Tibial nerve (tissue), 4 donors: ENCODE results near the gene PCDHGA6. TPM values are rescaled to one million over a fixed set of nuclear protein-coding genes. Genes with fewer than 3 reads are reported as not detected.

ENCODE experiments used
- DNase-seq, 2 donors: peaks; one replicate each; pipeline ENCODE4 v3.0.0-alpha.2; 2019; ENCODE audit warnings: low spot score in 2 of 2
- H3K27ac ChIP-seq, 4 donors: fragments of 200-600 bp; sonication (generic) in 3 of 4; one replicate each; pipeline ENCODE4 v1.5.1; 2017 to 2019; ENCODE audit warnings: mild to moderate bottlenecking in 1 of 4
- H3K27me3 ChIP-seq, 2 donors: fragments of 200-600 bp; sonication (generic) in 1 of 2; one replicate each; pipeline versions ENCODE4 v1.5.1 to v1.6.0; 2017 to 2019
- H3K36me3 ChIP-seq, 3 donors: fragments of 200-600 bp; sonication (generic); one replicate each; pipeline ENCODE4 v1.5.1; 2018 to 2019
- H3K4me1 ChIP-seq, 4 donors: fragments of 200-600 bp; sonication (generic) in 3 of 4; one replicate each; pipeline ENCODE4 v1.5.1; 2017 to 2019
- H3K4me3 ChIP-seq, 4 donors: fragments of 200-600 bp; sonication (generic) in 3 of 4; one replicate each; pipeline ENCODE4 v1.5.1; 2017 to 2019; ENCODE audit warnings: mild to moderate bottlenecking in 1 of 4, moderate library complexity in 1 of 4
- H3K9me3 ChIP-seq, 4 donors: fragments of 200-600 bp; sonication (generic) in 3 of 4; one replicate each; pipeline ENCODE4 v1.5.1; 2017 to 2019
- EP300 ChIP-seq, 2 donors: sonication (generic); formaldehyde crosslinking; IDR thresholded peaks; one replicate each; pipeline ENCODE4 v1.6.1; 2017; ENCODE audit warnings: antibody characterized with exemption in 2 of 2, mild to moderate bottlenecking in 1 of 2
- POLR2A ChIP-seq, 2 donors: fragments of 450-650 bp; IDR thresholded peaks; one replicate each; pipeline ENCODE4 v1.6.1; 2017; ENCODE audit warnings: antibody characterized with exemption in 2 of 2, mild to moderate bottlenecking in 2 of 2, moderate library complexity in 2 of 2
- WGBS, 2 donors: methylation state at CpG; one replicate each; pipeline ENCODE4 v1.1.5; 2018; 5-methylcytosine and 5-hydroxymethylcytosine counted together
- total RNA-seq, 4 donors: library from RNA; depleted of rRNA; stranded (reverse); fragments of >200 nt; gene quantifications; one replicate each; pipeline ENCODE4 v1.1.0, GENCODE V29; 2016
- TF ChIP-seq, protein P1 (sequence below), 5 experiments: fragments of 200-600 bp in 3 of 5; fragments of 450-650 bp in 2 of 5; sonication (generic) in 3 of 5; IDR thresholded peaks; one replicate each; pipeline ENCODE4 v1.5.1; 2016 to 2019; ENCODE audit warnings: antibody characterized with exemption in 5 of 5, mild to moderate bottlenecking in 3 of 5, moderate library complexity in 2 of 5

Gene PCDHGA6
- total RNA-seq, 4 donors from 2014 or later: 7.4 to 12.3 (median 10.1) TPM

DNA sequence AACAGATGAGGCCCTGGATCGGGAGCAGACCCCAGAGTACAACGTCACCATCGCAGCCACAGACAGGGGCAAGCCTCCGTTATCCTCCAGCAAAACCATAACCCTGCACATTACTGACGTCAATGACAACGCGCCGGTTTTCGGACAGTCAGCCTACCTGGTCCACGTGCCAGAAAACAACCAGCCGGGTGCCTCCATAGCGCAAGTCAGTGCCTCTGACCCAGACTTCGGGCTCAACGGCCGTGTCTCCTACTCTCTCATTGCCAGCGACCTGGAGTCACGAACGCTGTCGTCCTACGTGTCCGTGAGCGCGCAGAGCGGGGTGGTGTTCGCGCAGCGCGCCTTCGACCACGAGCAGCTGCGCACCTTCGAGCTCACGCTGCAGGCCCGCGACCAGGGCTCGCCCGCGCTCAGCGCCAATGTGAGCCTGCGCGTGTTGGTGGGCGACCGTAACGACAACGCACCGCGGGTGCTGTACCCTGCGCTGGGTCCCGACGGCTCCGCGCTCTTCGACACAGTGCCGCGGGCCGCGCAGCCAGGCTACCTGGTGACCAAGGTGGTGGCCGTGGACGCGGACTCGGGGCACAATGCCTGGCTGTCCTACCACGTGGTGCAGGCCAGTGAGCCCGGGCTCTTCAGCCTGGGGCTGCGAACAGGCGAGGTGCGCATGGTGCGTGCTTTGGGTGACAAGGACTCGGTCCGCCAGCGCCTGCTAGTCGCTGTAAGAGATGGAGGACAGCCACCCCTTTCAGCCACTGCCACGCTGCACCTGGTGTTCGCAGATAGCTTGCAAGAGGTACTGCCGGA, 45.6 kb downstream of the PCDHGA6 start:
- no peak for DNase-seq
- 34 to 46% methylated on average over 32 to 34 of the region's 74 CpGs for WGBS, 2 donors
- H3K4me3 ChIP-seq: no peak overlapping the region

DNA sequence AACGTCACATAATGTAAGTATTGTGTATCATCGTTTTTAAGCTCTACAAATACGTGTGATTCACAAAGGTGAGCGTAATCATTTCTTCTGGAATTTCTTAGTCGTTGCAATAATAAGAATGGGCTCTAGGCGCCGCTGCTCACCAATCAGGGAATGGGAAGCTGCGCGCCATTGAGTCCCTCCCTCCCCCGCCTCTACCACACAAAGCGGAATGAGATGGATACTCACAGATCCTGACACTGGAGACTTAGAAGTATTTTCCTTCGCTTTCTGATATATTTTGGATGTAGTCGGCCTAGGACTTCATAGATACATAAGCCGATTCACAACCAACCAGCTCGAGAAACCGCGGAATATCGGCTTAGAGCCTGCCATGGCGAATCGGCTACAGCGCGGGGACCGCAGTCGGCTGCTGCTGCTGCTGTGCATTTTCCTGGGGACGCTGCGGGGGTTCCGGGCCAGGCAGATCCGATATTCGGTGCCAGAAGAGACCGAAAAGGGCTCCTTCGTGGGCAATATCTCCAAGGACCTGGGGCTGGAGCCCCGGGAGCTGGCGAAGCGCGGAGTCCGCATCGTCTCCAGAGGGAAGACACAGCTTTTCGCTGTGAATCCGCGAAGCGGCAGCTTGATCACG, 47.3 kb downstream of the PCDHGA6 start, which contains the start of gene PCDHGA11:
PCDHGA11 (plus strand) TSS at position 197 of the 634 bp plus-strand sequence; CDS start at position 374, 177 bp downstream.
- DNase-seq: peak in 1 of 2 donors; percentile 53

More for the DNA sequence above, 45.6 kb downstream of the PCDHGA6 start:
- Histone ChIP-seq H3K36me3 (peaks cover 0 to 32% (median 0%) of the 10 kb centered on the region in 3 donors), H3K27me3 (no peaks in the 10 kb centered on the region), H3K4me1 (peaks cover 0 to 20% (median 0%) of the 10 kb centered on the region in 4 donors), H3K9me3 (peaks cover 0 to 100% (median 49%) of the 10 kb centered on the region in 4 donors), H3K27ac (no peak overlapping the region)
- TF ChIP-seq EP300 (IDR thresholded peaks at IDR 0.05) (no peak), POLR2A (IDR thresholded peaks at IDR 0.05) (no peak)
- TF ChIP-seq, protein P1, sequence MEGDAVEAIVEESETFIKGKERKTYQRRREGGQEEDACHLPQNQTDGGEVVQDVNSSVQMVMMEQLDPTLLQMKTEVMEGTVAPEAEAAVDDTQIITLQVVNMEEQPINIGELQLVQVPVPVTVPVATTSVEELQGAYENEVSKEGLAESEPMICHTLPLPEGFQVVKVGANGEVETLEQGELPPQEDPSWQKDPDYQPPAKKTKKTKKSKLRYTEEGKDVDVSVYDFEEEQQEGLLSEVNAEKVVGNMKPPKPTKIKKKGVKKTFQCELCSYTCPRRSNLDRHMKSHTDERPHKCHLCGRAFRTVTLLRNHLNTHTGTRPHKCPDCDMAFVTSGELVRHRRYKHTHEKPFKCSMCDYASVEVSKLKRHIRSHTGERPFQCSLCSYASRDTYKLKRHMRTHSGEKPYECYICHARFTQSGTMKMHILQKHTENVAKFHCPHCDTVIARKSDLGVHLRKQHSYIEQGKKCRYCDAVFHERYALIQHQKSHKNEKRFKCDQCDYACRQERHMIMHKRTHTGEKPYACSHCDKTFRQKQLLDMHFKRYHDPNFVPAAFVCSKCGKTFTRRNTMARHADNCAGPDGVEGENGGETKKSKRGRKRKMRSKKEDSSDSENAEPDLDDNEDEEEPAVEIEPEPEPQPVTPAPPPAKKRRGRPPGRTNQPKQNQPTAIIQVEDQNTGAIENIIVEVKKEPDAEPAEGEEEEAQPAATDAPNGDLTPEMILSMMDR (IDR thresholded peaks at IDR 0.05): no peak

DNA sequence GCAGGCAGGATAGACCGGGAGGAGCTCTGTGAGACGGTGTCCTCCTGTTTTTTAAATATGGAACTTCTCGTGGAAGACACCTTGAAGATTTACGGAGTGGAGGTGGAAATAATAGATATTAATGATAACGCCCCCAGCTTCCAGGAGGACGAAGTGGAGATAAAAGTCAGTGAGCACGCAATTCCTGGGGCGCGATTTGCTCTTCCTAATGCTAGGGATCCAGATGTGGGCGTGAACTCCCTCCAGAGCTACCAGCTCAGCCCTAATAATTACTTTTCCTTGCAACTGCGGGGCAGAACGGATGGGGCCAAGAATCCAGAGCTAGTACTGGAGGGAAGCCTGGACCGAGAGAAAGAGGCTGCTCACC, 47.8 kb downstream of the PCDHGA6 start:
- Histone ChIP-seq H3K4me1 (peaks cover 0 to 20% (median 0%) of the 10 kb centered on the region in 4 donors), H3K27ac (no peak overlapping the region), H3K9me3 (peaks cover 0 to 100% (median 57%) of the 10 kb centered on the region in 4 donors), H3K36me3 (peaks cover 0 to 39% (median 0%) of the 10 kb centered on the region in 3 donors), H3K27me3 (no peaks in the 10 kb centered on the region), H3K4me3 (peak overlapping the region in 2 of 4 donors; percentile 32 to 38)
- TF ChIP-seq POLR2A (IDR thresholded peaks at IDR 0.05): no peak
- TF ChIP-seq EP300 (IDR thresholded peaks at IDR 0.05): no peak
- TF ChIP-seq, protein P1 (IDR thresholded peaks at IDR 0.05): no peak
- no peak for DNase-seq
- WGBS, 2 donors: 16 to 17% methylated on average over 13 of the region's 13 CpGs

More for the DNA sequence above, 47.3 kb downstream of the PCDHGA6 start, which contains the start of gene PCDHGA11:
- H3K4me1 ChIP-seq: peaks cover 0 to 20% (median 0%) of the 10 kb centered on the region in 4 donors
- 12 to 17% methylated on average over 38 to 42 of the region's 42 CpGs for WGBS, 2 donors
- no peaks in the 10 kb centered on the region for H3K27me3 ChIP-seq
- TF ChIP-seq POLR2A (IDR thresholded peaks at IDR 0.05): no peak
- TF ChIP-seq, protein P1 (IDR thresholded peaks at IDR 0.05): peak in 3 of 5 experiments; percentile 15 to 34 (median 18)
- H3K4me3 ChIP-seq: peak within 1 kb of the TSS in 2 of 4 donors; percentile 32 to 38
- H3K9me3 ChIP-seq: peaks cover 0 to 100% (median 54%) of the 10 kb centered on the region in 4 donors
- H3K27ac ChIP-seq: no peak within 1 kb of the TSS
- peaks cover 0 to 34% (median 0%) of the 10 kb centered on the region in 3 donors for H3K36me3 ChIP-seq

DNA sequence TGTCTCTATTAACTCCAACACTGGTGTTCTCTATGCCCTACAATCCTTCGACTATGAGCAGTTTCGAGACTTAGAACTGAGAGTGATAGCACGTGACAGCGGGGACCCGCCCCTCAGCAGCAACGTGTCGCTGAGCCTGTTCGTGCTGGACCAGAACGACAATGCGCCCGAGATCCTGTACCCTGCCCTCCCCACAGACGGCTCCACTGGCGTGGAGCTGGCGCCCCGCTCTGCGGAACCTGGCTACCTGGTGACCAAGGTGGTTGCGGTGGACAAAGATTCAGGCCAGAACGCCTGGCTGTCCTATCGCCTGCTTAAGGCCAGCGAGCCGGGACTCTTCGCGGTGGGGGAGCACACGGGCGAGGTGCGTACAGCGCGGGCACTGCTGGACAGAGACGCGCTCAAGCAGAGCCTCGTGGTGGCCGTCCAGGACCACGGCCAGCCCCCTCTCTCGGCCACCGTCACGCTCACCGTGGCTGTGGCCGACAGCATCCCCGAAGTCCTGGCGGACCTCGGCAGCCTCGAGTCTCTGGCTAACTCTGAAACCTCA, 49.1 kb downstream of the PCDHGA6 start:
- Histone ChIP-seq H3K4me1 (peaks cover 0 to 15% (median 0%) of the 10 kb centered on the region in 4 donors), H3K4me3 (no peak overlapping the region), H3K9me3 (peaks cover 6 to 100% (median 59%) of the 10 kb centered on the region in 4 donors), H3K36me3 (peaks cover 0 to 50% (median 0%) of the 10 kb centered on the region in 3 donors), H3K27me3 (no peaks in the 10 kb centered on the region), H3K27ac (no peak overlapping the region)
- no peak for TF ChIP-seq EP300 (IDR thresholded peaks at IDR 0.05)
- TF ChIP-seq, protein P1 (IDR thresholded peaks at IDR 0.05): no peak
- TF ChIP-seq POLR2A (IDR thresholded peaks at IDR 0.05): no peak
- no peak for DNase-seq
- WGBS, 2 donors: 26 to 39% methylated on average over 24 to 28 of the region's 42 CpGs
